ENCODE data around the gene ANGPTL4.
A peak's percentile ranks its signal among the peaks of the same experiment; 100 is the strongest.

ANGPTL4 gene

GRCh38 chr19:8329996-8330395 is 34.0 kb upstream of the ANGPTL4 start:
- Histone ChIP-seq H3K9me3 (ENCODE audit: insufficient read depth, low read length) (no peaks in the 10 kb centered on the region), H3K9ac (ENCODE audit: insufficient read length, low read depth) (no peak overlapping the region), H3K36me3 (ENCODE audit: insufficient read depth, insufficient read length, low read length) (peaks cover under 1% of the 10 kb centered on the region), H3K4me3 (ENCODE audit: insufficient read length, low read depth) (no peak overlapping the region), H3K4me1 (ENCODE audit: insufficient read depth, insufficient read length) (peaks cover 18% of the 10 kb centered on the region), H3K27me3 (ENCODE audit: insufficient read depth, insufficient read length) (peaks cover 22% of the 10 kb centered on the region)
- no peak for TF ChIP-seq YY1 (IDR thresholded peaks at IDR 0.05; ENCODE audit: insufficient read depth, insufficient read length)
- DNase-seq (ENCODE audit: low read depth, low spot score) = no peak

DNA sequence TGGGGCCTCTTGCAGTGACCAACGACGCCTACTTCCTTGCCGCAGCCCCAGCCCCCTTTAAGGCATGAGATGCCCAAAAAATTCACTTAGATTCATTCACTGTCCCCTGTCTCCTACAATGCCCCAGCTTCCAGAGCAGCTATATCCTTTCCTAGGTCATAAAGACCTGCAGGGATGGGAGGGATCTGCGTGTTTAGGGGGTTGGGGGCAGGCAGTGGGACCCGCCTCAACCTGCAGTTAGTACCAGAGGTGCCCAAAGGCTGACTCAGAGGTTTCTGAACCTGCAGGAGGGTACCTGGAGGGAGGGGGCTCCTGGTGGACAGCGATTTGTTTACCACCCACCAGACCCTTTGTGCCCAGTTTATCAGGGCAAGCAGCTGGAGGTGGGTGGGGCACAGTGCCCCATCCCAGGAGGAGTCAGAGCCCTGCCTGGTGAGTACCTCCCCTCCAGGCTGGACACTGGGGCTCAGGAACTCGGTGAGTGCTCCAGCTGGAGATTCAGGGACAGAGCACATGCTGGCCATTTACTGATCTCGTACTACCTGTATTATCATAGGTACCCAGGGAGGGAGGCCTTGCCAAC is 32.6 kb upstream of the ANGPTL4 start:
- H3K4me3 ChIP-seq (ENCODE audit: insufficient read length, low read depth) = no peak overlapping the region
- peaks cover 36% of the 10 kb centered on the region for H3K27me3 ChIP-seq (ENCODE audit: insufficient read depth, insufficient read length)
- peaks cover 18% of the 10 kb centered on the region for H3K4me1 ChIP-seq (ENCODE audit: insufficient read depth, insufficient read length)
- DNase-seq (ENCODE audit: low read depth, low spot score) = no peak
- no peaks in the 10 kb centered on the region for H3K36me3 ChIP-seq (ENCODE audit: insufficient read depth, insufficient read length, low read length)
- TF ChIP-seq ZNF274 (IDR thresholded peaks at IDR 0.05; ENCODE audit: low read depth, low read length) (no peak), SUZ12 (IDR thresholded peaks at IDR 0.05; ENCODE audit: extremely low read depth, insufficient read depth, insufficient read length) (no peak), YY1 (IDR thresholded peaks at IDR 0.05; ENCODE audit: insufficient read depth, insufficient read length) (no peak)
- no peaks in the 10 kb centered on the region for H3K9me3 ChIP-seq (ENCODE audit: insufficient read depth, low read length)
- peak overlapping the region; percentile 32 for H3K9ac ChIP-seq (ENCODE audit: insufficient read length, low read depth)

- Histone ChIP-seq H3K9me3 (ENCODE audit: insufficient read depth, low read length) (no peaks in the 10 kb centered on the region), H3K27me3 (ENCODE audit: insufficient read depth, insufficient read length) (peaks cover 37% of the 10 kb centered on the region), H3K4me3 (ENCODE audit: insufficient read length, low read depth) (peak overlapping the region; percentile 54), H3K4me1 (ENCODE audit: insufficient read depth, insufficient read length) (peaks cover 18% of the 10 kb centered on the region), H3K9ac (ENCODE audit: insufficient read length, low read depth) (peak overlapping the region; percentile 80), H3K36me3 (ENCODE audit: insufficient read depth, insufficient read length, low read length) (no peaks in the 10 kb centered on the region)
- no peak for DNase-seq (ENCODE audit: low read depth, low spot score)
- TF ChIP-seq ZNF274 (IDR thresholded peaks at IDR 0.05; ENCODE audit: low read depth, low read length) = no peak
- TF ChIP-seq YY1 (IDR thresholded peaks at IDR 0.05; ENCODE audit: insufficient read depth, insufficient read length) = no peak
- no peak for TF ChIP-seq SUZ12 (IDR thresholded peaks at IDR 0.05; ENCODE audit: extremely low read depth, insufficient read depth, insufficient read length)
These were observed 30.8 kb upstream of the ANGPTL4 start for GRCh38 chr19:8332976-8333766.

DNA sequence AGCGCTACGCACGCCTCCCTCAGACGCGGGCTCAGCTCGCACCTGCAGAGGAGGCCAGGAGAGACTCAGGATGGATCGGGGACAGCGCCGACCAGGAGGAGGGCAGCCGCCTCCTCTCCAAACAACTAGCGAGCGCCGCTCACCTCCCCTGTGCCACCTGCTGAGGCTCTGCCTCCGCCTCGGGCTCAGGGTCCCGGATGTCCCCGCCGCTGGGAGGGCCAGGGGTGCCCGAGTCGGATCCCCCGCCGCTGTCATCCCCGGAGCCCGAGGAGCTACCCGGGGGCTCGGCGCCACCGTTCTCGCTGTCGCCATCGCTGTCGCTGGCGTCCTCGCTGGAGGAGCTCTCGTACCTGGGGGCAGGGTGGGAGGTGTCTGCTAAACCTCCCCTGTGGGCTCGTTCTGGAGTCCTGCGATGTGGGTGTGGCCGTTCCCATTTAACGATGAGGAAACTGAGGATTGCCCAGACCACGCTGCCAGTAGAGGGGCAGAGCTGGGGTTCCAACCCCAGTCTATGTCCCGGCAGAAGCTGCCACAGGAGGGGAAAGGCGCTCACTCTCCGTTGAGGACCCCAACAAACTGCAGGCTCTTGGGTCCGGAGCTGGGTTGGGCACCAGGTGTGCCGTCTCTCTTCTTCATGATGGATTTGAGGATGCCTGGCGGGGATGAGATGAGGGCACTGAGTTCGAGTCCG is 30.0 kb upstream of the ANGPTL4 start:
- Histone ChIP-seq H3K9ac (ENCODE audit: insufficient read length, low read depth) (peak overlapping the region; percentile 80), H3K9me3 (ENCODE audit: insufficient read depth, low read length) (no peaks in the 10 kb centered on the region), H3K36me3 (ENCODE audit: insufficient read depth, insufficient read length, low read length) (no peaks in the 10 kb centered on the region), H3K27me3 (ENCODE audit: insufficient read depth, insufficient read length) (peaks cover 37% of the 10 kb centered on the region), H3K4me3 (ENCODE audit: insufficient read length, low read depth) (peak overlapping the region; percentile 54), H3K4me1 (ENCODE audit: insufficient read depth, insufficient read length) (peaks cover 18% of the 10 kb centered on the region)
- TF ChIP-seq SUZ12 (IDR thresholded peaks at IDR 0.05; ENCODE audit: extremely low read depth, insufficient read depth, insufficient read length) = no peak
- TF ChIP-seq ZNF274 (IDR thresholded peaks at IDR 0.05; ENCODE audit: low read depth, low read length) = no peak
- TF ChIP-seq YY1 (IDR thresholded peaks at IDR 0.05; ENCODE audit: insufficient read depth, insufficient read length) = no peak
- DNase-seq (ENCODE audit: low read depth, low spot score) = no peak

DNA sequence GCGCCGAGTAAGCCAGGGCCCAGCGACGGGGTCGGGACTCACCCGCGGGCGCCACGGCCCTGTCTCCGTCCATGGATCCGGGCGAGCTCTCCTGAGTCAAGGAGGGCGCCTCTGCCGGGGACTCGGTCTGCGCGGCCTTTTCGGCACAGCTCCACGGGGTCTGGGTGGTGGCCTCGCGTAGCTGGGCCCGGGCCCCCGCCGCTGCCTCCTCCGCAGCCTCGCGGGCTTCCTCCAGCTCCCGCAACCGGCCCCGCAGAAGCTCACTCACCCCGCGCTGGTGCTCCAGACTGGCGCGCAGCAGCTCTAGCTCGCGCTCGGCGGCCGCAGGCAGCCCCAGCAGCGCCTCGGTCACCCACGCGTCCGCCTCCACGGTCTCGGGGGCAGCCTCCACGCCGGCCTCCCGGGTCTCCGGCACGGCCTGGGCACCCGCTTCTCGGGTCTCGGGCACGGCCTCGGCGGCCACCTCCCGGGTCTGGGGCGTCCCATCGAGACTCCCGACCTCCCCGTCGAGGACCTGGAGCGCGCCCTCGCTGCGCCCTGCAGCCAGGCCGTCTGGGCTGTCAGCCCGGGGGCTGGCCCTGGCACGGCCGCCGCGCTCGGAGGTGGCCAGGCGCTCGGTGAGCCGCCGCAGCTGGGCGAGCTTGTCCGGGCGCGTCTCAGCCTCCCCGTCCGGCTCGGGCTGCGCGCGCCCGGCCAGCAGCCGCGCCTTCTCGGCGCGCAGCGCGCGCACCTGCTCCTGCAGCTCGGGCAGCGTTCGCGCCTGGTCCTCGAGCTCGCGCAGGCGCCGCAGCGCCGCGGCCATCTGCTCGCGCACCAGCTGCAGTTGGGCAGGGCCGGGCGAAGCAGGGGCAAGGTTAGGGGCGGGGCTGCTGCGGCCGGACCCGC is 29.3 kb upstream of the ANGPTL4 start:
- H3K4me1 ChIP-seq (ENCODE audit: insufficient read depth, insufficient read length) = peaks cover 14% of the 10 kb centered on the region
- no peaks in the 10 kb centered on the region for H3K9me3 ChIP-seq (ENCODE audit: insufficient read depth, low read length)
- no peaks in the 10 kb centered on the region for H3K36me3 ChIP-seq (ENCODE audit: insufficient read depth, insufficient read length, low read length)
- peak overlapping the region; percentile 80 for H3K9ac ChIP-seq (ENCODE audit: insufficient read length, low read depth)
- no peak for DNase-seq (ENCODE audit: low read depth, low spot score)
- peak overlapping the region; percentile 54 for H3K4me3 ChIP-seq (ENCODE audit: insufficient read length, low read depth)
- H3K27me3 ChIP-seq (ENCODE audit: insufficient read depth, insufficient read length) = peaks cover 37% of the 10 kb centered on the region
- TF ChIP-seq ZNF274 (IDR thresholded peaks at IDR 0.05; ENCODE audit: low read depth, low read length) = no peak

GRCh38 chr19:8335343-8336071 is 28.4 kb upstream of the ANGPTL4 start:
- Histone ChIP-seq H3K4me3 (ENCODE audit: insufficient read length, low read depth) (peak overlapping the region; percentile 54), H3K27me3 (ENCODE audit: insufficient read depth, insufficient read length) (peaks cover 37% of the 10 kb centered on the region), H3K9me3 (ENCODE audit: insufficient read depth, low read length) (no peaks in the 10 kb centered on the region), H3K9ac (ENCODE audit: insufficient read length, low read depth) (peak overlapping the region; percentile 80), H3K36me3 (ENCODE audit: insufficient read depth, insufficient read length, low read length) (no peaks in the 10 kb centered on the region), H3K4me1 (ENCODE audit: insufficient read depth, insufficient read length) (peaks cover 14% of the 10 kb centered on the region)
- DNase-seq (ENCODE audit: low read depth, low spot score) = no peak
- TF ChIP-seq YY1 (IDR thresholded peaks at IDR 0.05; ENCODE audit: insufficient read depth, insufficient read length) (no peak), ZNF274 (IDR thresholded peaks at IDR 0.05; ENCODE audit: low read depth, low read length) (no peak), SUZ12 (IDR thresholded peaks at IDR 0.05; ENCODE audit: extremely low read depth, insufficient read depth, insufficient read length) (no peak)
